K562 (cell line): ENCODE data around the gene SDCBP2. TPM values are rescaled to one million over a fixed set of nuclear protein-coding genes. Genes with fewer than 3 reads are reported as not detected.

ENCODE experiments used
- ATAC-seq: fragments of 200-7000 bp; cut with Tn5 transposase; 3 replicates; pipeline ENCODE4 v1.9.1; 2020; ENCODE audit warnings: moderate library complexity
- BruUV-seq: library from RNA; stranded (reverse); fragments of 400-500 nt; replicated peaks from 2 replicates; lab custom pipeline; 2021; lab: Mats Ljungman, UMichigan
- CTCF ChIA-PET: fragments of 300-600 bp; formaldehyde crosslinking; extraction: SDS; loops from one replicate; lab custom pipeline; 2021; ENCODE audit warnings: low intra/inter-chr PET ratio; lab: Yijun Ruan, JAX
- POLR2A ChIA-PET: fragments of 300-600, 350-650 bp; sonication (Branson Sonifier 250); formaldehyde crosslinking; extraction: SDS; loops from one replicate; lab custom pipeline; 2021; ENCODE audit warnings: antibody characterized with exemption, inconsistent platforms; lab: Yijun Ruan, JAX
- DNase-seq, 4 experiments: peaks; one replicate each; pipeline versions ENCODE4 v3.0.0 to v3.0.0-alpha.2; 2011 to 2018; ENCODE audit warnings: low spot score in 3 of 4, mixed read lengths in 3 of 4; ENCODE audit errors: extremely low read depth in 1 of 4
- FAIRE-seq: peaks from 2 replicates; lab custom pipeline; 2011; peaks lifted over from hg19 to GRCh38; lab: Jason Lieb, UNC
- H2AFZ ChIP-seq: 2 replicates; pipeline ENCODE4 v1.6.0; 2011; ENCODE audit warnings: low read depth, low read length, control low read depth, inconsistent platforms
- H3K27ac ChIP-seq: fragments of 200-600 bp; 3 replicates; pipeline ENCODE4 v1.8.0; 2011; ENCODE audit warnings: low read depth, mild to moderate bottlenecking, control low read depth, inconsistent platforms, low read length, moderate library complexity, mixed read lengths; ENCODE audit errors: extremely low read depth
- H3K27me3 ChIP-seq, 2 experiments: fragments of 300-600 bp in 1 of 2; 2 replicates in 1 of 2; 3 replicates in 1 of 2; pipeline versions ENCODE4 v1.6.0 to v1.8.0; 2011; ENCODE audit warnings: inconsistent platforms in 2 of 2, low read length in 2 of 2, mild to moderate bottlenecking in 1 of 2, mixed read lengths in 1 of 2, moderate library complexity in 1 of 2; ENCODE audit not compliant: control insufficient read depth in 2 of 2, insufficient read depth in 2 of 2
- H3K36me3 ChIP-seq: fragments of 300-600 bp; 3 replicates; pipeline ENCODE4 v1.8.0; 2011; ENCODE audit warnings: mild to moderate bottlenecking, low read length, inconsistent platforms; ENCODE audit not compliant: control insufficient read depth, insufficient read depth
- H3K4me1 ChIP-seq, 2 experiments: fragments of 200-600 bp in 1 of 2; replicated peaks in 1 of 2; 2 replicates in 1 of 2; 3 replicates in 1 of 2; pipeline versions ENCODE4 v1.5.1 to v1.8.0; 2011; ENCODE audit warnings: inconsistent platforms in 2 of 2, low read length in 2 of 2, mild to moderate bottlenecking in 1 of 2, mixed read lengths in 1 of 2, moderate library complexity in 1 of 2; ENCODE audit not compliant: control insufficient read depth in 2 of 2, insufficient read depth in 2 of 2
- H3K4me2 ChIP-seq: 2 replicates; pipeline ENCODE4 v1.6.1; 2011; ENCODE audit warnings: low read length, control low read depth, inconsistent platforms, mixed read lengths; ENCODE audit not compliant: insufficient read depth
- H3K4me3 ChIP-seq: fragments of 200-600 bp; sonication (generic), shearing (Covaris generic); 2 replicates; pipeline ENCODE4 v1.5.1; 2016; ENCODE audit warnings: control low read depth, inconsistent platforms
- H3K79me2 ChIP-seq: fragments of 200-600 bp; 3 replicates; pipeline ENCODE4 v1.8.0; 2011; ENCODE audit warnings: low read length, inconsistent platforms; ENCODE audit not compliant: control insufficient read depth, insufficient read depth
- H3K9ac ChIP-seq, 2 experiments: 2 replicates each; pipeline versions ENCODE4 v1.6.0 to v1.6.1; 2011; ENCODE audit warnings: low read depth in 2 of 2, low read length in 2 of 2, control low read depth in 1 of 2, inconsistent platforms in 1 of 2, mild to moderate bottlenecking in 1 of 2, mixed read lengths in 1 of 2; ENCODE audit not compliant: insufficient read depth in 1 of 2
- H3K9me1 ChIP-seq: one replicate; pipeline ENCODE4 v1.6.0; 2011; ENCODE audit warnings: inconsistent platforms, mild to moderate bottlenecking, low read length, moderate library complexity; ENCODE audit not compliant: control insufficient read depth, insufficient read depth
- H3K9me3 ChIP-seq: replicated peaks from 2 replicates; pipeline ENCODE4 v1.5.1; 2011; ENCODE audit warnings: low read depth, low read length, inconsistent platforms; ENCODE audit not compliant: control insufficient read depth, insufficient read depth
- H4K20me1 ChIP-seq: replicated peaks from 2 replicates; pipeline ENCODE4 v1.6.1; 2011; ENCODE audit warnings: low read length, inconsistent platforms, mixed read lengths; ENCODE audit not compliant: control insufficient read depth, insufficient read depth
- KLF10 ChIP-seq: fragments of 250-450 bp; sonication (Bioruptor Pico); IDR thresholded peaks from 2 replicates; pipeline ENCODE4 v1.6.1; 2021; ENCODE audit warnings: matching md5 sums
- KLF13 ChIP-seq: fragments of 450-650 bp; IDR thresholded peaks from 2 replicates; pipeline ENCODE4 v1.6.1; 2016; ENCODE audit warnings: missing genetic modification characterization, low read depth, mild to moderate bottlenecking, missing compliant biosample characterization, moderate library complexity, borderline replicate concordance
- ZBTB26 ChIP-seq: fragments of 450-650 bp; formaldehyde crosslinking; IDR thresholded peaks from 2 replicates; pipeline ENCODE4 v1.4.0; 2022; ENCODE audit warnings: missing genetic modification characterization
- ZNF12 ChIP-seq: sonication (generic); formaldehyde crosslinking; IDR thresholded peaks from 2 replicates; pipeline ENCODE4 v1.4.0; 2020; ENCODE audit warnings: mild to moderate bottlenecking, missing genetic modification reagents
- ZNF133 ChIP-seq: fragments of 250-450 bp; sonication (Bioruptor Pico); IDR thresholded peaks from 2 replicates; pipeline ENCODE4 v1.4.0; 2020; ENCODE audit warnings: mild to moderate bottlenecking
- ZNF165 ChIP-seq: fragments of 250-450 bp; sonication (Bioruptor Pico); IDR thresholded peaks from 2 replicates; pipeline ENCODE4 v1.4.0; 2020; ENCODE audit warnings: borderline replicate concordance
- ZNF316 ChIP-seq: fragments of 450-650 bp; IDR thresholded peaks from 2 replicates; pipeline ENCODE4 v1.6.1; 2016
- ZNF764 ChIP-seq: fragments of 250-450 bp; sonication (Bioruptor Pico); IDR thresholded peaks from 2 replicates; pipeline ENCODE4 v1.4.0; 2020; ENCODE audit warnings: low read depth, mild to moderate bottlenecking, moderate library complexity
- WGBS: fragments of 100-300 bp; shearing (Covaris generic); methylation state at CpG from one replicate; pipeline ENCODE4 v1.1.6; 2016; ENCODE audit warnings: low coverage, mixed read lengths; ENCODE audit not compliant: insufficient coverage; ENCODE audit errors: missing lambda C conversion rate; 5-methylcytosine and 5-hydroxymethylcytosine counted together
- in situ Hi-C: fragments of 300-500 bp; cut with MboI; formaldehyde crosslinking; loops from 4 replicates; pipeline ENCODE4 v1.15.0; 2018; ENCODE audit warnings: inconsistent platforms, mixed read lengths
- intact Hi-C: fragments of 100-400 bp; cut with micrococcal nuclease; formaldehyde crosslinking; loops from 2 replicates; pipeline ENCODE4 v1.14.2; 2022
- polyA plus RNA-seq, 8 experiments: library from polyadenylated mRNA; depleted of rRNA in 4 of 8; stranded (reverse) in 5 of 8; unstranded in 3 of 8; fragments of >200 nt; fragmentation: Nextera tagmentation in 2 of 8; fragmentation: Illumina TruSeq in 1 of 8; extraction: Ambion mirVana in 2 of 8; extraction: Trizol in 1 of 8; gene quantifications; 2 replicates each; pipeline versions ENCODE4 v1.2.1 to v1.2.3, GENCODE V29; 2011 to 2014; ENCODE audit warnings: inconsistent platforms in 1 of 8, missing spikeins in 1 of 8
- total RNA-seq, 7 experiments: library from RNA; depleted of rRNA in 6 of 7; stranded (reverse); fragments of >200 nt in 6 of 7; fragmentation: Illumina TruSeq in 2 of 7; extraction: Trizol in 2 of 7; gene quantifications; 2 replicates each; pipeline versions ENCODE4 v1.2.1 to v1.2.3, GENCODE V29; 2011 to 2021; ENCODE audit warnings: low replicate concordance in 1 of 7
- TF ChIP-seq, protein P1 (sequence below): fragments of 150-350 bp; conservative IDR thresholded peaks from 2 replicates; pipeline ENCODE4 v1.6.1; 2014; ENCODE audit warnings: low read length
- TF ChIP-seq, protein P2 (sequence below): IDR thresholded peaks from 2 replicates; pipeline ENCODE4 v1.6.1; 2011; ENCODE audit warnings: borderline replicate concordance, low read depth, mild to moderate bottlenecking, moderate library complexity, low read length; ENCODE audit not compliant: insufficient read depth, poor library complexity, severe bottlenecking
- TF ChIP-seq, protein P3 (sequence below): fragments of 250-450 bp; sonication (Bioruptor Pico); IDR thresholded peaks from 2 replicates; pipeline ENCODE4 v1.8.0; 2022; ENCODE audit warnings: moderate library complexity, mild to moderate bottlenecking, inconsistent platforms

The SDCBP2 gene
- total and polyA plus RNA-seq, 9 of the 15 experiments (the other 6 are each of a cell fraction or from before 2014, with no cell fraction given), result 0.06 to 1.2 (median 0.80) TPM

DNA sequence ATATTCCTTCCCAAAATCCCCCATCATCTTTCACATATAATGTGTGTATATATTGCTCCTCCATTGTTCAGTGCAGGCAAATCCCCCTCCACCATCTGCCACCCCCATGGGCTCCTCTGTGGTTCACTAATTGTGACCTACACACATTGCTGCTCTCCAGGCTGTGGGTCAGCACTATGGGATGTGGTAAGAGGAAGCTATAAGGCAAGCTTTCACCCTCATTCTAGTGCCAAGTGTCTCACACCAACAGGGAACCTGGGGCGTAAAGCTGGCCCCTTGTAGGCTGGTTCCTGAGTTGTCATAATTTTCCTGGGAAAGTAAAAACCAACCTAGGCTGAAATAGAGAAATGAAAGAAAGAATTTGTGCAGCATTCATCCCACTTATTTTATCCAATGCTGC lies 47.1 kb upstream of the SDCBP2 start:
- Histone ChIP-seq H3K79me2 (peaks cover 75% of the 10 kb centered on the region), H2AFZ (no peak overlapping the region), H3K36me3 (peaks cover 67% of the 10 kb centered on the region; the same call in 2 of the 3 replicates), H3K27ac (no peak overlapping the region), H3K9ac (no peak overlapping the region), H3K4me1 (peaks cover 0 to 33% of the 10 kb centered on the region in 2 experiments; a peak in 3 of 5 replicates), H3K9me3 (no peaks in the 10 kb centered on the region), H3K9me1 (peaks cover 4% of the 10 kb centered on the region), H3K4me3 (no peak overlapping the region), H3K27me3 (no peaks in the 10 kb centered on the region), H3K4me2 (no peak overlapping the region), H4K20me1 (peaks cover 39% of the 10 kb centered on the region)
- WGBS, result 100% methylated on average over 1 of the region's 1 CpG
- CTCF ChIA-PET, result no interaction called here
- no peak for ATAC-seq
- DNase-seq, result no peak
- in situ Hi-C loops (no loop called here), intact Hi-C loops (no loop called here)
- POLR2A ChIA-PET, result no interaction called here
- no TSS peak for BruUV-seq
- FAIRE-seq, result no peak
- TF ChIP-seq ZBTB26 (no peak), ZNF133 (CRISPR knock-in tag) (no peak), ZNF316 (no peak), ZNF165 (CRISPR knock-in tag) (no peak), ZNF12 (CRISPR knock-in tag) (no peak), ZNF764 (CRISPR knock-in tag) (no peak), KLF13 (tag) (no peak), KLF10 (CRISPR knock-in tag) (no peak)
- TF ChIP-seq, protein P1, sequence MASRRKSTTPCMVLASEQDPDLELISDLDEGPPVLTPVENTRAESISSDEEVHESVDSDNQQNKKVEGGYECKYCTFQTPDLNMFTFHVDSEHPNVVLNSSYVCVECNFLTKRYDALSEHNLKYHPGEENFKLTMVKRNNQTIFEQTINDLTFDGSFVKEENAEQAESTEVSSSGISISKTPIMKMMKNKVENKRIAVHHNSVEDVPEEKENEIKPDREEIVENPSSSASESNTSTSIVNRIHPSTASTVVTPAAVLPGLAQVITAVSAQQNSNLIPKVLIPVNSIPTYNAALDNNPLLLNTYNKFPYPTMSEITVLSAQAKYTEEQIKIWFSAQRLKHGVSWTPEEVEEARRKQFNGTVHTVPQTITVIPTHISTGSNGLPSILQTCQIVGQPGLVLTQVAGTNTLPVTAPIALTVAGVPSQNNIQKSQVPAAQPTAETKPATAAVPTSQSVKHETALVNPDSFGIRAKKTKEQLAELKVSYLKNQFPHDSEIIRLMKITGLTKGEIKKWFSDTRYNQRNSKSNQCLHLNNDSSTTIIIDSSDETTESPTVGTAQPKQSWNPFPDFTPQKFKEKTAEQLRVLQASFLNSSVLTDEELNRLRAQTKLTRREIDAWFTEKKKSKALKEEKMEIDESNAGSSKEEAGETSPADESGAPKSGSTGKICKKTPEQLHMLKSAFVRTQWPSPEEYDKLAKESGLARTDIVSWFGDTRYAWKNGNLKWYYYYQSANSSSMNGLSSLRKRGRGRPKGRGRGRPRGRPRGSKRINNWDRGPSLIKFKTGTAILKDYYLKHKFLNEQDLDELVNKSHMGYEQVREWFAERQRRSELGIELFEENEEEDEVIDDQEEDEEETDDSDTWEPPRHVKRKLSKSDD, result no peak
- TF ChIP-seq, protein P2, sequence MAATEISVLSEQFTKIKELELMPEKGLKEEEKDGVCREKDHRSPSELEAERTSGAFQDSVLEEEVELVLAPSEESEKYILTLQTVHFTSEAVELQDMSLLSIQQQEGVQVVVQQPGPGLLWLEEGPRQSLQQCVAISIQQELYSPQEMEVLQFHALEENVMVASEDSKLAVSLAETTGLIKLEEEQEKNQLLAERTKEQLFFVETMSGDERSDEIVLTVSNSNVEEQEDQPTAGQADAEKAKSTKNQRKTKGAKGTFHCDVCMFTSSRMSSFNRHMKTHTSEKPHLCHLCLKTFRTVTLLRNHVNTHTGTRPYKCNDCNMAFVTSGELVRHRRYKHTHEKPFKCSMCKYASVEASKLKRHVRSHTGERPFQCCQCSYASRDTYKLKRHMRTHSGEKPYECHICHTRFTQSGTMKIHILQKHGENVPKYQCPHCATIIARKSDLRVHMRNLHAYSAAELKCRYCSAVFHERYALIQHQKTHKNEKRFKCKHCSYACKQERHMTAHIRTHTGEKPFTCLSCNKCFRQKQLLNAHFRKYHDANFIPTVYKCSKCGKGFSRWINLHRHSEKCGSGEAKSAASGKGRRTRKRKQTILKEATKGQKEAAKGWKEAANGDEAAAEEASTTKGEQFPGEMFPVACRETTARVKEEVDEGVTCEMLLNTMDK, result no peak
- TF ChIP-seq, protein P3, sequence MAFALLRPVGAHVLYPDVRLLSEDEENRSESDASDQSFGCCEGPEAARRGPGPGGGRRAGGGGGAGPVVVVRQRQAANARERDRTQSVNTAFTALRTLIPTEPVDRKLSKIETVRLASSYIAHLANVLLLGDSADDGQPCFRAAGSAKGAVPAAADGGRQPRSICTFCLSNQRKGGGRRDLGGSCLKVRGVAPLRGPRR (CRISPR knock-in tag), result no peak
